ENCODE data around the gene CYB5D1.

Gene CYB5D1

GRCh38 chr17:7857713-7858521 is at the start of gene CYB5D1:
CYB5D1 (plus strand) TSS chr17:7858003; CDS start chr17:7858135, 132 bp downstream.
- peak; percentile 94 for DNase-seq

GRCh38 chr17:7809086-7809790 is 48.6 kb upstream of the CYB5D1 start:
- no peak for DNase-seq

- DNase-seq, result peak; percentile 38
These were observed 47.9 kb upstream of the CYB5D1 start for GRCh38 chr17:7809791-7810343.

GRCh38 chr17:7811251-7811650 is 46.6 kb upstream of the CYB5D1 start:
- DNase-seq, result no peak

- no peak for DNase-seq
These were observed 42.8 kb upstream of the CYB5D1 start for GRCh38 chr17:7814969-7815368.

- no peak for DNase-seq
These were observed 40.7 kb upstream of the CYB5D1 start for GRCh38 chr17:7816926-7817642.

GRCh38 chr17:7817643-7817964 is 40.2 kb upstream of the CYB5D1 start:
- no peak for DNase-seq

- no peak for DNase-seq
These were observed 39.8 kb upstream of the CYB5D1 start for GRCh38 chr17:7818026-7818425.

- DNase-seq, result no peak
These were observed 38.8 kb upstream of the CYB5D1 start for GRCh38 chr17:7818746-7819645.

- no peak for DNase-seq
These were observed 37.6 kb upstream of the CYB5D1 start for GRCh38 chr17:7820231-7820630.

GRCh38 chr17:7822126-7822525 is 35.7 kb upstream of the CYB5D1 start:
- DNase-seq, result no peak

- no peak for DNase-seq
These were observed 34.2 kb upstream of the CYB5D1 start for GRCh38 chr17:7823581-7824001.

GRCh38 chr17:7824021-7824924 is 33.5 kb upstream of the CYB5D1 start:
- no peak for DNase-seq

- no peak for DNase-seq
These were observed 32.4 kb upstream of the CYB5D1 start for GRCh38 chr17:7825206-7825990.

- DNase-seq, result no peak
These were observed 27.2 kb upstream of the CYB5D1 start for GRCh38 chr17:7830616-7831015.

GRCh38 chr17:7831233-7831632 is 26.6 kb upstream of the CYB5D1 start:
- no peak for DNase-seq

GRCh38 chr17:7832431-7832830 is 25.4 kb upstream of the CYB5D1 start:
- DNase-seq, result no peak

- no peak for DNase-seq
These were observed 24.6 kb upstream of the CYB5D1 start for GRCh38 chr17:7833011-7833794.

- peak; percentile 84 for DNase-seq
These were observed 23.8 kb upstream of the CYB5D1 start, which contains the start of gene KDM6B for GRCh38 chr17:7833795-7834541. KDM6B (plus strand) TSS chr17:7834217; CDS start chr17:7845555, 11,338 bp downstream.

Data from fibroblast of skin of right quadriceps (primary cell).